Measurements from ENCODE around the gene ARHGEF7.

ARHGEF7 gene

DNA sequence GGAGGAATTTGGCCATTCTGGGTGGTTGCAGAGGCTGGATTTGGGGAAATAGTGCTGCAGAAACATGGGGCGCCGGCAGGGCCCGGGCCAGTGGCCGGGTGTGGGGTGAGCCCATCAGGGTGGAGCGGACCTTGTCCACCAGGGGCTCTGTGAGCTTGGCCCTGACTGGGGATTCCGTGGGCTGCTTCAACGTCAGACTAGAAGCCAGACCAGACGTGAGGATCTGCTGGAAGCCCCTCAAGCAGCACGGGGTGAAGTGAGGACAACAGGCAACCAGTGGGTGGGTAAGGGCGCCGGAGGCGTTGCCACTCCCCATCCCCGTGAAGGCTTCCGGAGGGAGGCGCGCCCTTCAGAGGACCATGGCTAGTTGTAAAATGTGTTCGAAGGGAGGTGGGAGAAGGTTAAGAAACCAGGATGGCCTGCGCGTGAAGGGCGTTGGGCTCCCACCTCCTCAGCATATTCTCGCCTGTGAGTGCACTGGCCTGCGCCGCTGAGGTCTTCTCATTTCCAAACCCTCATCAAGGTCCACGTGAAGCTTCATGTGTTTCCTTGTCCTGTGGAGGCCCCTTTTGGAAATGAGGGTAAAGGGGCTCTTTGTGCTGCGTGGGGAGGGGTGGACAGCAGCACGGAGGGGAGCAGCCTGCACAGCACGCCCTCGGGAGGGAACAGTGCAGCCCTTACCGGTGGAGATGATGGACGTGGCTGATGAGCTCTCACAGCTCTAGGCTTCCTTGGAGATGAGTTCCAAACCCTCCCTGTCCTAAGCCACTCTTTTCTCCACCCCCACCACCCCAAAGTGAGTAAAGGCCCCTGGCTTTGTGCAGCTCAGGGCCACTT is 213.7 kb downstream of the ARHGEF7 start:
- DNase-seq: no peak

DNA sequence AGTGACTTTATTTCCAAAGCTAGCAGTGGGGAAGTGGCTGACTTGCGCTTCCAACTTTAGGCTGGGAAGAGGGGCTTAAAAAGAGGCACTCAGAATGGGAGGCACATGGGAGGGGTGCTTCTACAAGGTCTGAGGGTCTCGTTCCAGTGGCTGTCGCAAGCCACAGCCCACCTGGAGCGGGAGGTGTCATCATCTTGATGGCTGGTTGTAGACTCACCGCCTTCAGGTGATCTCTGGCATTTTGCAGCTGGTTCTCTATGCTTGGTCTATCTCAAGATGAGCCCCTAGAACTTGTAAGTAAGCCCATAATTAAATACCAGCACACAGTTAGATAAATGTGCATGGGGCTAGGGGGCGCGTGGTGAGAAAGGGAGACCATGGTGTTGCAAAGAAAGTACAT is 214.5 kb downstream of the ARHGEF7 start:
- no peak for DNase-seq

DNA sequence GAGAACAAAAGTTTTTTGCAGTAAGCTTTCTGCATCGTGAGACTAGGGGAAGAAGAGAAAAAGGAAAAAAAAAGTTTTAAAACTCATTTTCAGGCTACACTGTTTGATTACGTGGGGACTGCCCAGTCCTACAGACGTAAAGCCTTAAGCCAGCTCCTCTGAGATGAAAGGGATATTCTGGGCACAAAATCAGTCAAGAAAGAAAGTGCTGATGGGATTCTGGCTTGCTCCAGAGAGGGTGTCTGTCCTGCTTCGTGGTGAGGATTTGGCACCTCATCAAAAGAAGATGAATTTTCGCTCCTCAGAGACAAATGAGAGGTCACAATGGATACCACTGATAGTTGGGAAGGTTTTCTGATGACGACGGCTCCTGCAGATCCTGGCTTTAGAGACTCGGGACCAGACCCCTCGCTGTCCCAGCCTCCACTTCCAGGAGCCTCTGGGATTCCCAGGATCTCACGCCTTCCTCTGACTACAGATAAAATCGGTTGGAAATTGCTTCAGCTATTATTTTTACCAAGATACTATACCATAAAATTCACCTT is 215.0 kb downstream of the ARHGEF7 start:
- no peak for DNase-seq

DNA sequence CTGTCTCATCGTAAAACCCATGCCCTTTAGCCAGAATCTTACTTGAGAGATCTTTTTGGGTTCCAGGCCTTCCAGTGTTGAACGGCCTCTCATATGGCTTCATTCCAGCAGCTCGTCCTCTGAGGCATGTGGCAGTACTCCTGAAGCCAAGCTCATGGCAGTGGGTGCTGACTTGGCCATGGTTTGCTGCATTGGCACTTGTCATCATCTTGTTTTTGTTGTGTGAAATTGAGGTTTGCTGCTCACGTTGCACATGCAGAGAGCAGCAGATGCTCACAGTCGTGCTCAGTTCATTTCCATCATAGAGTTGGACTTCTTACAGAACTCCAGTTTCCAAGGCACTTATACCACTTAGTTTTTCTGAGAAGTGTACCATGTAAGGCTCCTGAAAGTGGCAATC is 220.2 kb downstream of the ARHGEF7 start:
- DNase-seq: no peak

DNA sequence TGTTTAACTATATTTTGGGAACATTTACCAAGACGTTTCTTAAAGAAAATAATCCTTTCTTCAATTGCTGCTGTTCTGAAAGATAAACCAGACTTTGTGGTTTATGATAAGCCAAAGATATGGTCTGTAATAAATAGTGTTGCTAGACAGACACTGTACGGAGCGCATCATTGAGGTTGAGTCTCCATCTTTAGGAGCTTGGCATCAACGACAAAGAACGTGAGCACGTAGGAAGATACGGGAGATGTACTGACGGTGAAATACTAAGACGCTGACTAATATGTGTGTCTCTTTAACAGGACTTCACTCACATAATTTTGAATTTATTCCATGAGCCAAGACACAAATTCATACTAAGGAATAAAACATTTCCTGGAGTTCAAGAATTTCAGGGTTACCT is 221.6 kb downstream of the ARHGEF7 start:
- no peak for DNase-seq

DNA sequence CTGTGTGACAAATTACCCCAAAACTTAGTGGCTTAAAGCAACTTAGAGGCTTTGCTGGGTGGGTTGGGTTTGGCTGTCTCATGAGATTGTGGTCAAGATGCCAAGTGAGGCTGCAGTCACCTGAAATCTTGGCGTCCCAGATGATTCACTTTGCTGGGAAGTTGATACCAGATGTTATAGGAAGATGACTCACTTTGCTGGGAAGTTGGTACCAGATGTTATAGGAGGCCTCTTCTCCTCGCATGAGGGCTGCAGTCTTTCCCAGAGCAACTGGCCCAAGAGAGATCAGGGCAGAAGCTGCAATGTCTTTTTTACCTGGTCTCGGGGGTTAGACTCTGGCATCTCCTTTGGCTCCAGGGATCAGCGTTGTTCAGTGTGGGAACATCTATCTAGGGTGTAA is 222.1 kb downstream of the ARHGEF7 start:
- no peak for DNase-seq

DNA sequence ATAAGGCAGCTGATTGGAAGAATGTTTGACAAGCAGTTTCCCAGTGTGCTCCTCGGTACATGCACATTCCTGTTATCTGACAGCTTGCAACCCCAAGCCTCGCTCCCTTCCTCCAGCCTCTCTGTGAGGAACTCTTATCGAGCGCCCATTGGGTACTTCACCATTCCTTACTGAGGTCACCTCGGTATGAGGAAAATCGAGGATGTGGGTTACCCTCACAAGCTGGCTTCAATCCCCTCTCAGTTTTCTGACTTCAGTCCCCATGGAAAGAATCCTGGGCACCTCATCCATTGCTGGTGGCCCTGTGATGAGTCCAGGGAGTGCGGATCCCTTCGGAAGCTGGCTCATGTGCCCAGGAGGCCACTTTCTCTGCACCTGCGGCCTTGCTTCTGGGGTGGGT is 222.6 kb downstream of the ARHGEF7 start:
- DNase-seq: no peak

DNA sequence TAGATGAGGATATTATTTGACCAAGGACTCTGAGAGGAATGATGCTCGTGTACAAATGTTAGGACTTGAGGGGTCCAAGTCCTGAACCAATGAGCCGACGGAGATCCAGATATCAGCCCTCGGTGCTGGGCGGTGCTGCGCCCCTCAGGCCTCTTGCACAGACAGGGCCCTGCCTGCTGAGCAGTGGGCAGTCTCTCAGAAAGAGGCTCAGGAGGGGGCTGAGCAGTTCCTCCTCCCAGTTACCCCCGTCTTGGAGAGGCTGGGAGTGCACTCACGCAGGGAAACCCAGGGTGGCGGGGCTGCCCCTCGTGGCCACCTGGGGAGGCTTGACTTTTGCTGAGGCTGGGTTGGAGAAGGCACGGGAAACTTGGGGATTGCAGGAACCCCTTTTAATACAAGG is 223.7 kb downstream of the ARHGEF7 start:
- no peak for DNase-seq

DNA sequence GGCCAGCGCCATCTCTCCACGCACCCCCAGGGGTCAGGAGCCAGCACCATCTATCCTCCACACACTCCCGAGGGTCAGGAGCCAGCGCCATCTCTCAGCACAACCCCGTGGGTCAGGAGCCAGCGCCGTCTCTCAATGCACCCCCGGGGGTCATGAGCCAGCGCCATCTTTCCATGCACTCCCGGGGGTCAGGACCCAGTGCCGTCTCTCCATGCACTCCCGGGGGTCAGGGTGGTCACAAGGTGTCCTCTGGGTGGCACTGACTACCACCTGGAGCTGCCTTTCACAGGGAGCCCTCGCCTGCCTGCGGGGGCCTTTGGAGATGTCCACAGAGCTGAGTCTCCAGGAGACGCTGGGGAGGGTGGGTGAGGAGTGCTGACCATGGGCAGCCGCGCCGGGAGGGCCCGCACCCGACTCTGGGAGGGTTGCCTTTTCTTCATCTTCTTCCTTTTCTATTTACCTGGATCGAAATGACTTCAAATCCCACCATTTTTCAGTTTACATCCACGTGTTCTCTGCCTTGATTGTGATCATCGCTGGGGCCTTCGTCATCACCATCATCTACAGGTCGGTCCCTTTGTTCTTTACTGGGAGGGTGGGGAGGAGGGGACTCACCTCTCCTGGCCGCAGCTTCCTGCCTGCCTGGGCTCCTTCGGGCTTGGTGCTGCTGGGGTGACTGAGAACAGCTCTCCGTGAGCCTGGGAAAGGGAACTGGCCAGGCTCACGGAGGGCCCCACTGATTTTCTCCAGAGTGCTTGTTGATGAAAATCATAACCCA is 224.4 kb downstream of the ARHGEF7 start:
- no peak for DNase-seq

DNA sequence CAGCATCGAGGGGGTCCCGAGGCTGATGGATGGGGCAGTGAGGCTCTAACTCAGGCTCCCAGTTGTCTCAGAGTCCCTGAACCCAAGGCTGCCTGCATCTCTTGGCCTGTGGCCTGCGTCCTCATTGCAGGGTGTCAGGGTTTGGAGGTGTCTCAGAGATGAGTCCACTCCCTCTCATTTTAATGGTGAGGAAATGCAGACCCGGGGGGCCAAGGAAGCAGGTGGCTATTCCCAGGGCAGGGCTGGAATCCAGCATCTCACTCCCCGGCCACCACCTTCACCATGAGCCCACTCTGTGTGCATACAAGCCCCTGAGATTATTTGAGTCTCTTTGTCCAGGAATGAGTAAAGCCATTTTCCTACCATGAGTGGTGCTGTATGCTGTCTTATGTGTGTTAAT is 226.8 kb downstream of the ARHGEF7 start:
- DNase-seq: no peak

DNA sequence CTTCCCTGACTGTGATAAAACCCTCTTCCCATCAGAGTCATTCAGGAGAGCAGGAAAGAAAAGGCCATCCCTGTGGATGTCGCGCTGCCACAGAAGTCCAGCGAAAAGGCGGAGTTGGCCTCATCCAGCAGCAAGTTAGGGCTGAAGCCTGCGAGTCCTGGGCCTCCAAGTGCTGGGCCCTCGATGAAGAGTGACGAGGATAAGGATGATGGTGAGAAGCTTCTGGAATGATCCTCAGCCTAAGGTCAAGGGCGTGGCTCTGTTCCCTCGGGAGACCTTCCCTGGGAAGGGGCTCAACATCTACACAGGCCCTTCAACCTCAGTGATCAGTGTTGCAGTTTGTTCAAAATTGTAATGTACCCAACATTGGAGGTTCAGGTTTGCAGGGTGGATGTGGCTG is 227.6 kb downstream of the ARHGEF7 start:
- no peak for DNase-seq

DNA sequence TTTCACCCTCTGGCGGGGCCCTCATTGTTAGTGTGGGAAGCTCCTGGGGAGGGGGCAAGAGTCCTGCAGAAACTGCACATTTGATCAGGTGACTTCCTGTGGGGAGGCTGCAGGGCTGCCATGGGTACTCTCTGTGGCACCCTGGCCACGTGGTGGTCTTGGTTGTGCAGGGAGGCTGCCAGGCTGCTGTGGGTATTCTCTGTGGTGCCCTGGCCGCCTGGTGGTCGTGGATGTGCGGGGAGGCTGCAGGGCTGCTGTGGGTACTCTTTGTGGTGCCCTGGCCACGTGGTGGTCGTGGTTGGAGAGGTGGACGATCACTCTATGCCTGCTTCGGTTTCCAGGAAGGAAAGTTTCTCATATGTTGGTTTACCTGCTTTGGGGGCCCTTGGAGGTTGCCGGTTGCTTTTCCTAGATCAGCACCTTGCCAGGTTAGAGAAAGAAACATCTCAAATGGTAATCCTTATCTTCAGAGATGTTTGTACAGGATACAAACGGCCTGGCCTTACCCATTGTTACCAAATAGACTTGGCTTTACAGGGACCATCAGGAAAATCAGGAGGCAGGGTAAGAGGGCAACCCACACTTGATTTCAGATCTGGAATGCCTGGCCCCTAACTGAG is 228.2 kb downstream of the ARHGEF7 start:
- DNase-seq: no peak

DNA sequence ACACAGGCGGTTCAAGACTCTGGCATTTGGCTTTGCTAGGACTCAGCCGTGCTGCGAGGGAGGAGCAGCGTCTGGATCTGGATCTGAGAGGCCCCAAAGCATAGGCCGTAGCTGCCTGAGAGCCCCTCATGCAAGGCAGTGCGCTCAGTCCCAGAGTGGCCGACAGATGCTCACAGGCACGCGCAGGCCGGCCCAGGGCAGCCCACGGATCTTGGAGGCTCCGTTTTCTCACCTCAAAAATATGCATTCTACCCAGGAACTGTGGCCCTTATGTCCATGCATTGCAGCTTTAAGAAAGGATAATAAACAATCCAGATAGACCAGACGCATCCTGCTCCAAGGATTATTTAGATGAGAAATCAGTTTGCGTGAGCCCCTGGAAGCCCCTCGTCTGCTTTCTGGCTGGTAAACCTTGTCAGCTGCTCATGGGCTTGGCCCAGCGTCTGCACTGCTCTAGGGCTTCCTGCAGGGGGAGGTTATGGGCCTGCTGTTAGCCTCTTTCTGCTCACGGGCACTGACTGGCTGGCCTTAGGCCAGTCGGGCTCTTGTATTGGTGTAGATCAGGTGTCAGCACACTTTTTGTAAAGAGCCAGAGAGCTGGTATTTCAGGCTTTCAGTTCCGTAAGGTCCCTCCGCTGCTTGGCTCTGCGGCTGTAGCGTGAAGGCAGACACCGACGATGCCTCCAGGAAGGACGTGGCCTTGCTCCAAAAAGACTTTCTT is 229.5 kb downstream of the ARHGEF7 start:
- DNase-seq: no peak

DNA sequence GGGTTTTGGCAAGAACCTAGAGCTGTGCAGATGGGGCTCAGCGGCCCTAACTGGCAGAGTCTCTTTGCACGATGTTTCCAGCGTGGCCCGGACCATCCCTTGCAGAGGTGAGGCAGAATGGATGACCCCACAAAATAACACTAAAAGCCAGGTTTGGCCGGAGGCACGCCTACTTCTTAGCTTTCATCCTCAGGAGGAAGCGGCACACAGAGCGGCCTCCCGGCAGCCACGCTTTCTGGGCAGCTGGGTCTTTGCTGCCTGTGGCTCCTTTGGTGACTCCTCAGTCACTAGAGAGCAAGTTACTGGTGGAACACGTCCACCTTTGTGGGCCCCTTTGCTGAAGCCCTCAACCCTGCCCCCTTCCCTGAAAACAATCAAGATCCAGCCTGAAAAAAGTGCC is 230.6 kb downstream of the ARHGEF7 start:
- no peak for DNase-seq

DNA sequence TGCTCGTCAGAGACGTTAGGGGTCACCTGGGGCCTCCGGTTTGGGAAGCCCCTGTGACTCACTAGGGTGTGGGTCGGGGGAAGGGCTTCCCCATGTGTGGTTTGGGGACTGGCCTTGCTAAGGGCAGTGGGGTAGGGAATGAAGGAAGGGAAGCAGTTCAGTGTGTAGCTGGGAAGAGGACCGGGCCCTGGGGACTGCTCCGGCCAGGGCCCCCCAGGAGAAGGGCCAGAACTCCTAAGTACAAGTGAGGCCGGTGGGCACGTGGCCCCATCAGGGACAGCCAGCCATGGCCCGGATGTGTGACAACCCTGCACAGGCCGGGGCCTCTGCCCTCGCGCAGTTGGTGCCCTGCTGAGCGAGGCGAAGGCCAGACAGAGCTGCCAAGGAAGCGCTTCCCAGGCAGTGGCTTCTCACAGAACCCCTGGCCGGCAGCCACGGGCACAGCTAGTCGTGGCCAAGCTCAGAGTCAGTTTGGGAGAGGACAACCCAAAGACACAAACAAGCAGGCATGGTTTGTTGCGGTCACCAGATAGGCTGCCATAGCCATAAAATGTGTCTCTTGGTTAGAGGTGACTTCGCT is 231.1 kb downstream of the ARHGEF7 start:
- no peak for DNase-seq

DNA sequence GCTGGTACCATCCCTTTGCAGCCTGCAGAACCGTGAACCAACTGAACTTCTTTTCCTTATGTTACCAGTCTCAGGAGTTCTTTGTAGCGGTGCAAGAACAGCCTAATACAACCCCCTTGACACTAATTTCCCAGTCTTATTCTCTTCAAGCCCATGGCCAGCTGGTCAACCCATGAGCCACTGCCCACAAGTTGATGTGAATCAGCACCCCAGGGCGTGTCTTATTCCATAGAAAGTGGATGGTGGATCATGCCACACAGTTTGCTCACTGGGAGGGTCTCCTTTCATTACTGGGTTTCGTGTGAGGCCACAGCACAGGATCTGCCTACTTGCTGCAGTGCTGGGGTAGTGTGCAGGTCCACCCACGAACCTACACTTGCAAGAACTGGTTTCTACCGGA is 232.3 kb downstream of the ARHGEF7 start:
- DNase-seq: no peak

DNA sequence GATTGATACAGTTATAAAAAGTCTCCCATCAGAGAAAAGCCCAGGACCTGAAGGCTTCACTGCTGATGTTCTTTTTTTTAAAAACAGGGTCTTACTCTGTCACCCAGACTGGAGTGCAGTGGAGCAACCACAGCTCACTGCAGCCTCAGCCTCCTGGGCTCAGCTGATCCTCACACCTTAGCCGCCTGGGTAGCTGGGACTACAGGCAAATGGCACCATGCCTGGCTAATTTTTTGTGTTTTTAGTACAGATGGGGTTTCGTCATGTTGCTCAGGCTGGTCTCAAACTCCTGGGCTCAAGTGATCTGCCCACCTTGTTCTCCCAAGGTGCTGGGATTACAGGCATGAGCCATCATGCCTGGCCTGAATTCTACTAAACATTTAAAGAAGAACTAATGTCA is 238.4 kb downstream of the ARHGEF7 start:
- DNase-seq: no peak

DNA sequence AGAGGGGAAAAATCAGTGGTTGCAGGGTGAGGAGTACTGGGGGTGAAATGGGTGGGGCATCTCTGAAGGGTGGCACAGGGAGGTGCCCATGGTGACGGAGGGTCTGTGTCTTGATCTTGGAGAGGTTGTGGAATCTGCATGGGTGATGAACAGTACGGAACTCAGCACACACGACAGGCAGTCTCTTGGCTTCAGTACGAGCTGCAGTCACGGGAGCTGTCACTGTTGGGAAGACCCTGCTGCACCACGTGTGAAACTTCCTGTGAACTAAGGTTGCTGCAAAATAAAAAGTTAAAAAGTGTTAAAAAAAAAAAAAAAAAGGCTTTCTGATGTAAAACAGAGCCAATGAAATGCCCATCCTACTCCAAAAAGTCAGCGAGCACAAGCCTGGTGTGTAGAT is 239.7 kb downstream of the ARHGEF7 start:
- DNase-seq: no peak

All from effector CD8-positive, alpha-beta T cell (primary cell).